Measurements from ENCODE around the gene NSF.

- TF ChIP-seq ZNF785 (tag by site-specific recombination; IDR thresholded peaks at IDR 0.05) (no peak), CTCF (tag by site-specific recombination; IDR thresholded peaks at IDR 0.05) (no peak), ZBTB49 (tag by site-specific recombination; IDR thresholded peaks at IDR 0.05; ENCODE audit: low read depth) (no peak)
These were observed 129.9 kb downstream of the NSF start for GRCh38 chr17:46720408-46720807.
